Measurements from ENCODE around the gene L1TD1.

DNA sequence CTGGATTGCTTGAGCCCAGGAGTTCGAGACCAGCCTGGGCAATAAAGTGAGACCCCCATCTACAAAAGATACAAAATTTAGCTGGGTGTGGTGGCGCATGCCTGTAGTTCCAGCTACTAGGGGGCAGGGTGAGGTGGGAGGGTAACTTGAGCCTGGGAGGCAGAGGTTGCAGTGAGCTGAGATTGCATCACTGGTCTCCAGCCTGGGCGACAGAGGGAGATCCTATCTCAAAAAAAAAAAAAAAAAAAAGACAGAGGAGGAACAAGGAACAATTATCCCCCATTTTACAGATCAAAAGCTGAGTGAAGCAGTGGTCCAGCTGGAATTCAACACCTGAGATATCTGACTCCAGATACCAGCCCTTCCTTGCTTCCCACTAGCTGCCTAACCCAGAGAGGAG lies 34.8 kb downstream of the L1TD1 start:
- TF ChIP-seq EZH2 (IDR thresholded peaks at IDR 0.05; ENCODE audit: borderline replicate concordance, insufficient read depth, low read length, poor library complexity, severe bottlenecking) (no peak), SMC3 (conservative IDR thresholded peaks at IDR 0.05; ENCODE audit: poor library complexity) (no peak), TAF1 (IDR thresholded peaks at IDR 0.05; ENCODE audit: low read depth) (no peak), EP300 (conservative IDR thresholded peaks at IDR 0.05; ENCODE audit: poor library complexity, severe bottlenecking) (no peak)
- TF ChIP-seq, protein P1, sequence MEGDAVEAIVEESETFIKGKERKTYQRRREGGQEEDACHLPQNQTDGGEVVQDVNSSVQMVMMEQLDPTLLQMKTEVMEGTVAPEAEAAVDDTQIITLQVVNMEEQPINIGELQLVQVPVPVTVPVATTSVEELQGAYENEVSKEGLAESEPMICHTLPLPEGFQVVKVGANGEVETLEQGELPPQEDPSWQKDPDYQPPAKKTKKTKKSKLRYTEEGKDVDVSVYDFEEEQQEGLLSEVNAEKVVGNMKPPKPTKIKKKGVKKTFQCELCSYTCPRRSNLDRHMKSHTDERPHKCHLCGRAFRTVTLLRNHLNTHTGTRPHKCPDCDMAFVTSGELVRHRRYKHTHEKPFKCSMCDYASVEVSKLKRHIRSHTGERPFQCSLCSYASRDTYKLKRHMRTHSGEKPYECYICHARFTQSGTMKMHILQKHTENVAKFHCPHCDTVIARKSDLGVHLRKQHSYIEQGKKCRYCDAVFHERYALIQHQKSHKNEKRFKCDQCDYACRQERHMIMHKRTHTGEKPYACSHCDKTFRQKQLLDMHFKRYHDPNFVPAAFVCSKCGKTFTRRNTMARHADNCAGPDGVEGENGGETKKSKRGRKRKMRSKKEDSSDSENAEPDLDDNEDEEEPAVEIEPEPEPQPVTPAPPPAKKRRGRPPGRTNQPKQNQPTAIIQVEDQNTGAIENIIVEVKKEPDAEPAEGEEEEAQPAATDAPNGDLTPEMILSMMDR (IDR thresholded peaks at IDR 0.05; ENCODE audit: poor library complexity, severe bottlenecking): no peak

Data from neural cell (in vitro differentiated cells).